SKM-1 (cell line): ENCODE measurements around the gene ARSI.

Experiments
- DNase-seq: peaks from one replicate; lab custom pipeline; 2025; ENCODE audit not compliant: unreplicated experiment; lab: John Stamatoyannopoulos, UW

ARSI gene

GRCh38 chr5:150309101-150309885 lies 6.6 kb upstream of the ARSI start:
- no peak for DNase-seq

GRCh38 chr5:150307617-150308426 lies 5.1 kb upstream of the ARSI start:
- DNase-seq: no peak

- no peak for DNase-seq
Measured at GRCh38 chr5:150306775-150307174, 4.1 kb upstream of the ARSI start.

GRCh38 chr5:150305557-150305956 lies 2.9 kb upstream of the ARSI start:
- DNase-seq: no peak

GRCh38 chr5:150305095-150305494 lies 2.4 kb upstream of the ARSI start:
- no peak for DNase-seq

GRCh38 chr5:150304481-150305081 lies 1.9 kb upstream of the ARSI start:
- no peak for DNase-seq

GRCh38 chr5:150303660-150304386 lies 1.1 kb upstream of the ARSI start:
- DNase-seq: no peak

- no peak for DNase-seq
Measured at GRCh38 chr5:150303070-150303615, 438 bp upstream of the ARSI start.

- DNase-seq: no peak
Measured at GRCh38 chr5:150301901-150302300, 804 bp downstream of the ARSI start.

GRCh38 chr5:150301170-150301505 lies 1.6 kb downstream of the ARSI start:
- no peak for DNase-seq

- DNase-seq: no peak
Measured at GRCh38 chr5:150300496-150301169, 2.1 kb downstream of the ARSI start.

GRCh38 chr5:150299571-150300327 lies 3.0 kb downstream of the ARSI start:
- no peak for DNase-seq

- DNase-seq: no peak
Measured at GRCh38 chr5:150298701-150299451, 3.8 kb downstream of the ARSI start.

- DNase-seq: no peak
Measured at GRCh38 chr5:150297934-150298595, 4.6 kb downstream of the ARSI start.

GRCh38 chr5:150297236-150297890 lies 5.3 kb downstream of the ARSI start:
- no peak for DNase-seq

- DNase-seq: no peak
Measured at GRCh38 chr5:150296496-150296895, 6.2 kb downstream of the ARSI start.

- no peak for DNase-seq
Measured at GRCh38 chr5:150295741-150296486, 6.8 kb downstream of the ARSI start.
